GM12891 (cell line): ENCODE results near the gene DPF1.
A peak's percentile ranks its signal among the peaks of the same experiment; 100 is the strongest.

Experiments
- DNase-seq: peaks from one replicate; pipeline ENCODE4 v3.0.0; 2011; ENCODE audit warnings: low spot score; ENCODE audit not compliant: insufficient read length
- FAIRE-seq: peaks from 2 replicates; lab custom pipeline; 2011; peaks lifted over from hg19 to GRCh38; lab: Jason Lieb, UNC
- PAX5 ChIP-seq: IDR thresholded peaks from 2 replicates; pipeline ENCODE4 v1.6.1; 2011; ENCODE audit warnings: low read length, moderate library complexity, mild to moderate bottlenecking; ENCODE audit not compliant: insufficient read depth, severe bottlenecking
- POLR2A ChIP-seq: IDR thresholded peaks from 2 replicates; pipeline ENCODE4 v1.6.1; 2011; ENCODE audit warnings: low read depth, low read length, control low read depth
- POLR2AphosphoS5 ChIP-seq: IDR thresholded peaks from 2 replicates; pipeline ENCODE4 v1.6.1; 2011; ENCODE audit warnings: low read depth, low read length, control low read depth
- POU2F2 ChIP-seq: IDR thresholded peaks from 2 replicates; pipeline ENCODE4 v1.6.1; 2011; ENCODE audit warnings: low read depth, mild to moderate bottlenecking, control low read depth, low read length, moderate library complexity
- SPI1 ChIP-seq: IDR thresholded peaks from 2 replicates; pipeline ENCODE4 v1.6.1; 2011; ENCODE audit warnings: low read depth, low read length, control low read depth
- TAF1 ChIP-seq: IDR thresholded peaks from 2 replicates; pipeline ENCODE4 v1.6.1; 2011; ENCODE audit warnings: low read depth, low read length, control low read depth

Gene DPF1

DNA sequence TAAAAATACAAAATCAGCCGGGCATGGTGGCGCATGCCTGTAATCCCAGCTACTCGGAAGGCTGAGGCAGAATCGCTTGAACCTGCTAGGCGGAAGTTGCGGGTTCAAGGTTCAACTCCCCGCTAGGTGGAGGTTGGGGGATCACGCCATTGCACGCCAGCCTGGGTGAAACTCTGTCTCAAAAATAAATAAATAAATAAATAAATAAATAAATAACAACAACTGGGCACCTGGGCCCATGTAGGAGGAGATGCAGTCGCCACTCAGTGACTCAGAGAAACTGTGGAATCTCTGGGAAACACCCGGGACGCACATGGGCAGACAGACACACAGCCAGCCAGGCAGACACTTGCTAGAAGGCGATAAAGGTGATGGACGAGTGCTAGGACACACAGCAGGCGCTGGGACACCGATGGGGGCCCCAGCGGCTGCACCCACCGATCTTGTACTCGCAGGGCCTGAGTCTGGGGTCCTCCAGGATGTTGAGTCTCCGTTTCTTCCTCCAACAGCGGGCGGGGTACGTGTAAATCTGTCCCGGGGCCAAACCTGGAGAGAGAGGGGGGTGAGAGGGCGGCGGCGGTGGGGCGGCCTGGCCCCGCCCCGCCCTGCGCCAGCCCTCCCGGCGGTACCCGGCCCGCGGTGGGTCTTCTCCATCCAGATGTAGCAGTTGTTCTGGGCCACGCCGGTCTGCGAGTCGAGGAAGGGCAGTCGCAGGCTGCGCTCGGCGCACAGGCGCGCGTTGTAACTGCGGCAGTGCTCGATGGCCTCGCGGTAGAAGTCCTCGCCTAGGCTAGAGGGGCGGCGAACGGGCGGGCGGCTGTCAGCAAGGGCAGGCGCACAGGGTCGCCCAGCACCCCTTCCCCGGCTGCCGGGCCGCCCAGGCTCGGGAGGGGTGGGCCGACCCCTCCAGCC is 1.8 kb downstream of the DPF1 start:
- FAIRE-seq (no peak), DNase-seq (no peak)
- TF ChIP-seq SPI1 (no peak), TAF1 (no peak), POU2F2 (no peak), PAX5 (no peak), POLR2A (no peak), POLR2AphosphoS5 (no peak)

DNA sequence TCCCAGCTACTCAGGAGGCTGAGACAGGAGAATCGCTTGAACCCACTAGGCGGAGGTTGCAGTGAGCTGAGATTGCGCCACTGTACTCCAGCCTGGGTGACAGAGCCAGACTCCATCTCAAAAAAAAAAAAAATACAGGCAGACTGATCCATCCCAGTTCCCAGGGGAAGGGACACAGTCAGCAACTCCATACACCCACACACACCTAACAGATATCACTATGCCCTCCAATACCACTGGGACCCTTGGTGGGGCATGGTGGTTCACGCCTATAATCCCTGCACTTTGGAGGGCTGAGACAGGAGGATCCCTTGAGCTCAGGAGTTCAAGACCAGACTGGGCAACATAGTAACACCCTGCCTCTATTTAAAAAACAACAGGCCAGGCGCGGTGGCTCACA is 2.6 kb downstream of the DPF1 start:
- FAIRE-seq (no peak), DNase-seq (no peak)
- TF ChIP-seq POLR2A (no peak), POU2F2 (no peak), PAX5 (no peak), POLR2AphosphoS5 (no peak), SPI1 (no peak), TAF1 (no peak)

DNA sequence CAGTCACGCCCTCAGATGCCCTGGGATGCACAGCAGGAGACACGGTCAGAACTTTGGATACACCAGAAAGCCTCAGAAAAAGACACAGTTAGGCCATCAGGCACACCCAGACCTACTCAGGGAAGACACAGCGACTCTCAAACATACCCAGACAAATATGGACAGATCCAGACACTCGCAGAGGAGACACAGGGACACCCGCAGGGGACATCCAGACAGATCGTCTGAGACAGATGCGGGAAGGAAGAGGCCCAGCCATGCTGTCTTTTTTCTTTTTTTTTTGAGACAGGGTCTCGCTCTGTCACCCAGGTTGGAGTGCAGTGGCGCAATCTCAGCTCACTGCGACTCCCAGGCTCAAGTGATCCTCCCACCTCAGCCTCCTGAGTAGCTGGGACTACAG is 4.8 kb downstream of the DPF1 start:
- FAIRE-seq (no peak), DNase-seq (no peak)
- TF ChIP-seq POLR2A: no peak
- no peak for TF ChIP-seq SPI1
- no peak for TF ChIP-seq PAX5
- TF ChIP-seq POU2F2: no peak
- TF ChIP-seq POLR2AphosphoS5: no peak
- TF ChIP-seq TAF1: no peak

DNA sequence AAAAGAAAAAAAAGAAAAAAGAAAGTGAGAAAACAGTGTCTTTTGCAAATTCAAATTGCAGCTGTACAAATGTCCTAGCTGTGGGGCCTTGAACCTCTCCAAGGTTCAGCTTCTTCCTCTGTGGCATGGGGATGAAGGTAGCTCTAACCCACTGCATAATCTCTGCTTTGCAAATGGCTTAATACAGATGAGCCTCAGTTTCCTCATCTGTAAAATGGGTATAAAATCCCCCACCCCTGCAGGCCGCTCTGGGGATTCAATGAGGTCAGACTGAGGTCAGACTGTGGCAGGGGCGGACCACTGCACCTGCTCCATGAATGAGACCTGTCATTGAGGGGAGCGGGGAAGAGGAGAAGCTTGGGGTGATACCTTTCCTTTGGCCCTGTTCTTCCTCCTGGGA is 5.8 kb downstream of the DPF1 start:
- FAIRE-seq (no peak), DNase-seq (no peak)
- TF ChIP-seq POLR2AphosphoS5: no peak
- no peak for TF ChIP-seq POLR2A
- no peak for TF ChIP-seq POU2F2
- TF ChIP-seq SPI1: no peak
- TF ChIP-seq TAF1: no peak
- TF ChIP-seq PAX5: no peak

DNA sequence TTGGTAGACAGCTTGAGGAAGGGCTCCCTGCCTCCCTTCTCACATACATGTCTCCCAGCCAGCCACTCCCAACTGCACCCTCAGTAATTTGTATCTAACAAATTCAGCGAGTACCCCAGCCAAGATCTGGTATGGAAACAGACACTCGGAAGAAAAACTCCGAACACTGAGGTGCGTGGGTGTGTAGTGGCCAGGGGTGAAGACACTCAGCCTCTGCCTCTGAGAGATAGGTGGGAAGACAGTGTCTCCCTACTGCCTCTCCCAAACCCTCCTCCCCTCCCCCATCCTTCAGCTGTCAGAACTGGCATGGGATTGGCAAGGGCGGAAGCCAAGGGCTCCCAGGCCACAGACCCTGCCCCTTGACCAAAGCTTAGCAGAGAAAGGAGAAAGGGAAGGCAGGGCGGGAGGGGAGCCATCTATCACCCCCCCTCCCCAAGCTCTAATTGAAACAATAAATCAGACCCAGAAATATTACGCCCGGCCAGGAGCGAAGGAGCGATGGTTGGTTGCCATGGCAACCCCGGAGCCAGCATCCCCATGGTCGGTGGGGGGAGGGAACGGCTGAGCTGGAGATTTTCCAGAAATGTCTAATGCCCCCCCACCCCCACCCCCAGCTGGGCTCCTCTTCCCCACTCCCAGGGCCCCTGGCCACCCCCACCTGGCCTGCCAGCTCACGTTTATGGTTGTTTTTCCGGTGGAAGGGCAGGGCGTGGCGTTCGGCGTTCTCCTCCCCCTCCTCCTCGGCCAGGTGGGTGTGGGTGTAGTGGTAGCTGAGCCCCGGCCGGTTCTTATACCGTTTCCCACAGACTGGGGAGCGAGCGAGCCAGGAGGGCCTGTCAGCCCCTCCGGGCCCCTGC is 7.0 kb downstream of the DPF1 start:
- TF ChIP-seq PAX5: no peak
- no peak for TF ChIP-seq POLR2A
- no peak for TF ChIP-seq POU2F2
- no peak for TF ChIP-seq TAF1
- no peak for TF ChIP-seq SPI1
- no peak for TF ChIP-seq POLR2AphosphoS5
- DNase-seq: no peak
- no peak for FAIRE-seq

DNA sequence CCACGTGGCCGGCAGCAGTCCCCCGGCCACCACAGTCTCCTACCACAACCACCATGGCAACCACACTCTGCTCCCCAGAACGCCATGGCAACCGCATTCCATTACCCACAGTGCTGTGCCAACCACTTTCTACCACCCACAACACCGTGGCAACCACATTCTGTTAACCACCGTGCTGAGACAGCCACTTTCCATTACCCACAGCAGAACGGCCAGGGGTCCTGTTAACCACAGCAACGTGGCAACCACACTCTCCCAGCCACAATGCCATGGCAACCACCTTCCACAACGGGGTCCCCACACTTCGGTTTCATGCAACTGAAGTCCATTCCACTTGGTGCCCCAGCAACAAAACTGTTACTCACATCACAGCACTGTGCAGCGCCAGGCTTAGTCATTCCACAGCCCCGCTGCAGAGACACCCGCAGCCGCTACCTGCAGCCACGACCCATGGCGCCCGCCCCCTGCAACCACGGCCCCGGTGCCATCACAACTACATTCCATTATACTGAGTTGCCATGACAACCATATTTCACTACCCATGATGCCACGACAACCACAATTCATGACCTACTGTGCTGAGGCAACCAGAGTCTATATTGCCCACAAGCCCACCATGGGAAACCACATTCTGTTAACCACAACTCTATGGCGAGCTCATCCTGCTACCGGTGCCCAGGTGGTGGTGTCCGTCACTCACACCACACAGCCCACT is 10.0 kb downstream of the DPF1 start:
- TF ChIP-seq POLR2A (no peak), POLR2AphosphoS5 (no peak), PAX5 (no peak), SPI1 (no peak), POU2F2 (peak; percentile 24; the same call in 1 of the 2 replicates), TAF1 (no peak)
- DNase-seq (no peak), FAIRE-seq (peak; percentile 97)

DNA sequence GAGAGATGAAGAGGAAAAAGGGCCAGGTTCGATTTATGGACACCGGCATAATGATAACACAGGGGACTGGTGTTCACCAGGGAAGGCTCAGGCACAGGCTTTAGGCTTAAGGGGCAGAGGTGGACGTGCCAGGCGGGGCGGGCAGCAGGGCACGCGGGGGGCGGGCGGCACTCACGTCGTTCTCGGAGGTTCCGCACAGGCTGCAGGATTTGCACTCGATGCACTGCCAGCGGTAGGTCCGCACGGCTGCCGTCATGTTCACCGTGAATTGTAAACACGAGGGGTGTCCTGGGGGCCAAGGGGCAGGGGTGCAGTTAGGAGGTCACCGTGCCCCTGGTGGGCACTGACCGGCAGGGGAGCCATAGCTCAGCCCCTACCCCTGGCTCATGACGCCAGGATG is 10.6 kb downstream of the DPF1 start:
- no peak for FAIRE-seq
- DNase-seq: no peak
- TF ChIP-seq TAF1: no peak
- no peak for TF ChIP-seq POLR2A
- TF ChIP-seq POLR2AphosphoS5: no peak

DNA sequence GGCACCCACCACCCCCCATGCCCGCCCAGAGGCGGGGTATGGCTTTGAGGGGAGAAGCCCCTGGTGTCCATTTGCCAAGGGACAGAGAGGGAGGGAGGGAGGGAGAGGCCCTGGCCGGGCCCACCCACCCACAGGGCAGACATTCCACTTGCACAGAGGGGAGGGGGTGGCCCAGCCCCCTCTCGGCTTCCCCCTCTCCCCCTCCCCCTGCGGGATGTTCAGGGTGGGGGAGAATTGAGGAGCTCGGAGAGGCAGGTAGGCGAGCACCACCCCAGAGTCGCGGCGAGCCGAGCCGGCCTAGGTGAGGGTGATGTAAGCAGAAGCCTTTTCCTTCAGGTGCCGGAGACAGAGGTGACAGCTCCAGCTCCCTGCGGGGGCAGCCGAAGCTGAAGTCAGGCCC is 12.3 kb downstream of the DPF1 start:
- no peak for FAIRE-seq
- no peak for TF ChIP-seq TAF1
- no peak for TF ChIP-seq PAX5
- no peak for TF ChIP-seq POLR2AphosphoS5
- TF ChIP-seq POU2F2: no peak
- TF ChIP-seq POLR2A: no peak
- TF ChIP-seq SPI1: no peak
- DNase-seq: no peak

DNA sequence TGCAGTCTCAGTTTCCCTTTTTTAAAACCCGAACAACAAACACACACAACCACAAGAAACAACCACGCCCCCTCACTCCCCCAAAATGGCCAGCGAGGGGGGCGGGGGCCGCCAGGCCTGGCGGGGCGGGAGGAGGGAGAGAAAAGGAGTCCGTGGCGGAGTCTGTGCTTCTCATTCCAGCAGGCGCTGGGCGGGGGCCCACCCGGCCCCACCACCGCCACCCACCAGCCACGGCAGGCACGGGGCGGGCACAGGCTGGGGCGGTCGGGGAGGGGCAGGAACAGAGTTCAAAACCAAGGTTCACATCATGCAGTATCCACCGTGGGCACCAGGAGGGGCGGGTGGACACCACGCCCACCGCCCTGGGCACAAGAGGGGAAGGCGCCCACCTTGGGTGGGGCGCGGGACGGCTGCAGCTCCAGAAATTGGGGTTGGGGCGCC is 12.9 kb downstream of the DPF1 start:
- no peak for FAIRE-seq
- no peak for DNase-seq

More for the DNA sequence above, 12.9 kb downstream of the DPF1 start:
- TF ChIP-seq PAX5 (no peak), POLR2A (no peak), TAF1 (no peak), POLR2AphosphoS5 (no peak), SPI1 (no peak), POU2F2 (no peak)
